ENCODE data around the gene THAP7. TPM values are rescaled to one million over a fixed set of nuclear protein-coding genes. Genes with fewer than 3 reads are reported as not detected.

Gene THAP7
- total RNA-seq, 4 donors from 2014 or later = 33.9 to 57.0 (median 37.4) TPM

GRCh38 chr22:20983081-20983771 is 18.7 kb downstream of the THAP7 start:
- peaks cover 43% of the 10 kb centered on the region for H3K4me1 ChIP-seq
- no peaks in the 10 kb centered on the region for H3K9me3 ChIP-seq
- no peaks in the 10 kb centered on the region for H3K27me3 ChIP-seq
- peak overlapping the region; percentile 70 for H3K4me3 ChIP-seq
- 67% methylated on average over 5 of the region's 5 CpGs for WGBS
- H3K27ac ChIP-seq = no peak overlapping the region
- H3K36me3 ChIP-seq = peaks cover 10% of the 10 kb centered on the region
- TF ChIP-seq EP300 (IDR thresholded peaks at IDR 0.05) (no peak), CTCF (IDR thresholded peaks at IDR 0.05) (no peak), POLR2AphosphoS5 (IDR thresholded peaks at IDR 0.05) (no peak), POLR2A (IDR thresholded peaks at IDR 0.05) (no peak)
- DNase-seq (ENCODE audit: low spot score in 2 of 2) = no peak

- whole genome bisulfite sequencing = 1% methylated on average over 11 of the region's 12 CpGs
Measured at GRCh38 chr22:20982563-20982882, 19.4 kb downstream of the THAP7 start.

GRCh38 chr22:20981787-20982562 is 19.9 kb downstream of the THAP7 start, which contains the start of gene LZTR1:
TSS of gene LZTR1 (plus strand) at chr22:20982297. CDS start at chr22:20982372, 75 bp downstream.
- Histone ChIP-seq H3K9me3 (no peaks in the 10 kb centered on the region), H3K4me1 (peaks cover 43% of the 10 kb centered on the region), H3K4me3 (peak within 1 kb of the TSS; percentile 70), H3K27me3 (no peaks in the 10 kb centered on the region), H3K36me3 (no peaks in the 10 kb centered on the region), H3K27ac (peak within 1 kb of the TSS; percentile 79)
- TF ChIP-seq CTCF (IDR thresholded peaks at IDR 0.05) = peak; percentile 9 to 34
- peak in 1 of 2 donors; percentile 68 for TF ChIP-seq POLR2A (IDR thresholded peaks at IDR 0.05)
- peak; percentile 79 to 88 (median 83) for TF ChIP-seq POLR2AphosphoS5 (IDR thresholded peaks at IDR 0.05)
- no peak for TF ChIP-seq EP300 (IDR thresholded peaks at IDR 0.05)
- WGBS = under 1% methylated on average over 57 of the region's 87 CpGs
- peak; percentile 83 to 90 for DNase-seq (ENCODE audit: low spot score in 2 of 2)

More at GRCh38 chr22:20982563-20982882, 19.4 kb downstream of the THAP7 start:
- no peak for DNase-seq (ENCODE audit: low spot score in 2 of 2)
- peak overlapping the region; percentile 79 for H3K27ac ChIP-seq
- H3K9me3 ChIP-seq = no peaks in the 10 kb centered on the region
- TF ChIP-seq CTCF (IDR thresholded peaks at IDR 0.05) = no peak
- TF ChIP-seq EP300 (IDR thresholded peaks at IDR 0.05) = no peak
- TF ChIP-seq POLR2A (IDR thresholded peaks at IDR 0.05) = no peak
- no peak for TF ChIP-seq POLR2AphosphoS5 (IDR thresholded peaks at IDR 0.05)
- peak overlapping the region; percentile 70 for H3K4me3 ChIP-seq
- peaks cover 3% of the 10 kb centered on the region for H3K36me3 ChIP-seq
- no peaks in the 10 kb centered on the region for H3K27me3 ChIP-seq
- peaks cover 43% of the 10 kb centered on the region for H3K4me1 ChIP-seq

- Histone ChIP-seq H3K4me1 (peaks cover 43% of the 10 kb centered on the region), H3K9me3 (no peaks in the 10 kb centered on the region), H3K4me3 (peak overlapping the region; percentile 70), H3K27ac (peak overlapping the region; percentile 79), H3K27me3 (no peaks in the 10 kb centered on the region), H3K36me3 (no peaks in the 10 kb centered on the region)
- TF ChIP-seq POLR2AphosphoS5 (IDR thresholded peaks at IDR 0.05) = no peak
- no peak for TF ChIP-seq POLR2A (IDR thresholded peaks at IDR 0.05)
- no peak for TF ChIP-seq CTCF (IDR thresholded peaks at IDR 0.05)
- no peak for TF ChIP-seq EP300 (IDR thresholded peaks at IDR 0.05)
- DNase-seq (ENCODE audit: low spot score in 2 of 2) = no peak
- 47% methylated on average over 10 of the region's 10 CpGs for WGBS
Measured at GRCh38 chr22:20980938-20981722, 20.8 kb downstream of the THAP7 start.

All from suprapubic skin (tissue), 4 donors.